Vagina (tissue), 2 donors: ENCODE results near the gene ALK. TPM values are rescaled to one million over a fixed set of nuclear protein-coding genes. Genes with fewer than 3 reads are reported as not detected.

Experiments used
- DNase-seq, 2 donors: peaks; one replicate each; pipeline ENCODE4 v3.0.0-alpha.2; 2017; ENCODE audit errors: extremely low spot score in 2 of 2
- H3K27ac ChIP-seq: fragments of 200-600 bp; sonication (generic); one replicate; pipeline ENCODE4 v1.5.1; 2019
- H3K27me3 ChIP-seq: fragments of 200-600 bp; sonication (generic); one replicate; pipeline ENCODE4 v1.5.1; 2019
- H3K36me3 ChIP-seq, 2 donors: fragments of 200-600 bp; sonication (generic); one replicate each; pipeline ENCODE4 v1.5.1; 2017 to 2019
- H3K4me1 ChIP-seq: fragments of 200-600 bp; sonication (generic); one replicate; pipeline ENCODE4 v1.5.1; 2019
- H3K4me3 ChIP-seq, 2 donors: fragments of 200-600 bp; sonication (generic); 1 replicate in 1 of 2; 2 replicates in 1 of 2; pipeline ENCODE4 v1.5.1; 2016 to 2019
- H3K9me3 ChIP-seq: fragments of 200-600 bp; sonication (generic); one replicate; pipeline ENCODE4 v1.5.1; 2019
- CTCF ChIP-seq, 3 experiments: fragments of 450-650 bp in 2 of 3; fragments of 200-600 bp in 1 of 3; sonication (generic) in 1 of 3; IDR thresholded peaks; one replicate each; pipeline ENCODE4 v1.5.1; 2017 to 2019; ENCODE audit warnings: antibody characterized with exemption in 3 of 3, mild to moderate bottlenecking in 2 of 3, moderate library complexity in 2 of 3
- POLR2A ChIP-seq, 2 donors: fragments of 450-650 bp; IDR thresholded peaks; one replicate each; pipeline ENCODE4 v1.6.1; 2017; ENCODE audit warnings: antibody characterized with exemption in 2 of 2, mild to moderate bottlenecking in 2 of 2, moderate library complexity in 2 of 2
- POLR2AphosphoS5 ChIP-seq, 2 donors: sonication (generic); formaldehyde crosslinking; IDR thresholded peaks; one replicate each; pipeline ENCODE4 v1.9.0; 2017; ENCODE audit warnings: antibody characterized with exemption in 2 of 2, mild to moderate bottlenecking in 2 of 2, low read depth in 1 of 2; ENCODE audit not compliant: insufficient read depth in 1 of 2
- intact Hi-C: fragments of 100-400 bp; cut with DNase I; formaldehyde crosslinking; loops from one replicate; pipeline ENCODE4 v1.15.1; 2023
- total RNA-seq: library from RNA; depleted of rRNA; stranded (reverse); fragments of >200 nt; gene quantifications from one replicate; pipeline ENCODE4 v1.2.3, GENCODE V29; 2016

Gene ALK
- total RNA-seq, 1 donor from 2014 or later: 0.74 TPM

GRCh38 chr2:29583548-29584156 lies 337.7 kb downstream of the ALK start:
- no peak for DNase-seq
- Histone ChIP-seq H3K4me3 (no peak overlapping the region), H3K4me1 (no peaks in the 10 kb centered on the region), H3K9me3 (no peaks in the 10 kb centered on the region), H3K27me3 (no peaks in the 10 kb centered on the region), H3K36me3 (no peaks in the 10 kb centered on the region), H3K27ac (no peak overlapping the region)
- intact Hi-C loops: no loop called here
- TF ChIP-seq CTCF (IDR thresholded peaks at IDR 0.05): no peak
- TF ChIP-seq POLR2A (IDR thresholded peaks at IDR 0.05): no peak
- no peak for TF ChIP-seq POLR2AphosphoS5 (IDR thresholded peaks at IDR 0.05; ENCODE audit: insufficient read depth in 1 of 2, low read depth in 1 of 2)

GRCh38 chr2:29583104-29583503 lies 338.3 kb downstream of the ALK start:
- H3K36me3 ChIP-seq: no peaks in the 10 kb centered on the region
- intact Hi-C loops: no loop called here
- H3K4me1 ChIP-seq: no peaks in the 10 kb centered on the region
- TF ChIP-seq POLR2A (IDR thresholded peaks at IDR 0.05) (no peak), POLR2AphosphoS5 (IDR thresholded peaks at IDR 0.05; ENCODE audit: insufficient read depth in 1 of 2, low read depth in 1 of 2) (no peak), CTCF (IDR thresholded peaks at IDR 0.05) (no peak)
- no peak overlapping the region for H3K27ac ChIP-seq
- H3K4me3 ChIP-seq: no peak overlapping the region
- DNase-seq: no peak
- no peaks in the 10 kb centered on the region for H3K27me3 ChIP-seq
- no peaks in the 10 kb centered on the region for H3K9me3 ChIP-seq

DNA sequence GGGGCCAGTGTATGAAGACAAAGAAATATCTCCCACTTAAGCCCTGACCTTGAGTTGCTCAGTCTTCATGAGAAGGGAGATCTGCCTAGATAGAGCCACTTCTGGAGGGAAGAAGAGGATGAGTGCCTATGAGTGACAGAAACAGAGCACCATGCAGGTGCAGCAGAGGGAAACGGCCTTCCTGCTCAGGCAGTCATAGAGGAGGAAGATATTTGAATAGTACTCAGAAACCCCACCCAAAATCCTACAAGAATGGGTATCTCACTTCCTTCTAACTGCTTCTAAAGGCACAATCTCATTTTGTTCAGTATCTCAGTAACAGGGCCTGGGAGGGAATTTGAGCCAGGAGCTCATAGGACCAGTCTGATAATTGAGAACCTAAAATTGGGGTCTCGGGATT lies 339.3 kb downstream of the ALK start:
- TF ChIP-seq POLR2A (IDR thresholded peaks at IDR 0.05) (no peak), CTCF (IDR thresholded peaks at IDR 0.05) (no peak), POLR2AphosphoS5 (IDR thresholded peaks at IDR 0.05; ENCODE audit: insufficient read depth in 1 of 2, low read depth in 1 of 2) (no peak)
- H3K27ac ChIP-seq: no peak overlapping the region
- no peaks in the 10 kb centered on the region for H3K4me1 ChIP-seq
- no peaks in the 10 kb centered on the region for H3K27me3 ChIP-seq
- DNase-seq: no peak
- no peak overlapping the region for H3K4me3 ChIP-seq
- intact Hi-C loops: no loop called here
- H3K36me3 ChIP-seq: no peaks in the 10 kb centered on the region
- H3K9me3 ChIP-seq: no peaks in the 10 kb centered on the region

GRCh38 chr2:29580223-29580622 lies 341.2 kb downstream of the ALK start:
- Histone ChIP-seq H3K27me3 (no peaks in the 10 kb centered on the region), H3K36me3 (no peaks in the 10 kb centered on the region), H3K4me1 (no peaks in the 10 kb centered on the region), H3K4me3 (no peak overlapping the region), H3K27ac (no peak overlapping the region), H3K9me3 (no peaks in the 10 kb centered on the region)
- TF ChIP-seq POLR2A (IDR thresholded peaks at IDR 0.05) (no peak), POLR2AphosphoS5 (IDR thresholded peaks at IDR 0.05; ENCODE audit: insufficient read depth in 1 of 2, low read depth in 1 of 2) (no peak), CTCF (IDR thresholded peaks at IDR 0.05) (no peak)
- intact Hi-C loops: no loop called here
- no peak for DNase-seq

- no peaks in the 10 kb centered on the region for H3K4me1 ChIP-seq
- H3K4me3 ChIP-seq: no peak overlapping the region
- DNase-seq: no peak
- H3K27me3 ChIP-seq: no peaks in the 10 kb centered on the region
- H3K27ac ChIP-seq: no peak overlapping the region
- no peaks in the 10 kb centered on the region for H3K36me3 ChIP-seq
- intact Hi-C loops: no loop called here
- no peak for TF ChIP-seq POLR2AphosphoS5 (IDR thresholded peaks at IDR 0.05; ENCODE audit: insufficient read depth in 1 of 2, low read depth in 1 of 2)
- no peak for TF ChIP-seq POLR2A (IDR thresholded peaks at IDR 0.05)
- TF ChIP-seq CTCF (IDR thresholded peaks at IDR 0.05): no peak
- no peaks in the 10 kb centered on the region for H3K9me3 ChIP-seq
These were observed 341.8 kb downstream of the ALK start for GRCh38 chr2:29579495-29580169.
